GM19328 (cell line): ENCODE data around the gene TPRG1.

Experiments
- ATAC-seq: cut with Tn5 transposase; IDR thresholded peaks from one replicate; pipeline ENCODE4 v1.9.1; 2021; ENCODE audit warnings: mild to moderate bottlenecking, moderate library complexity; ENCODE audit not compliant: unreplicated experiment

TPRG1 gene

GRCh38 chr3:189276444-189277219, 104.9 kb downstream of the TPRG1 start:
- ATAC-seq, result no peak

GRCh38 chr3:189277711-189278110, 105.9 kb downstream of the TPRG1 start:
- ATAC-seq, result no peak

- no peak for ATAC-seq
Observed at GRCh38 chr3:189278221-189278620, 106.5 kb downstream of the TPRG1 start.

GRCh38 chr3:189282189-189282588, 110.4 kb downstream of the TPRG1 start:
- no peak for ATAC-seq

GRCh38 chr3:189282741-189283140, 111.0 kb downstream of the TPRG1 start:
- no peak for ATAC-seq

GRCh38 chr3:189286188-189286587, 114.4 kb downstream of the TPRG1 start:
- no peak for ATAC-seq

- no peak for ATAC-seq
Observed at GRCh38 chr3:189286916-189287315, 115.1 kb downstream of the TPRG1 start.

GRCh38 chr3:189288348-189289235, 116.8 kb downstream of the TPRG1 start:
- ATAC-seq, result peak; percentile 94

GRCh38 chr3:189289251-189289650, 117.5 kb downstream of the TPRG1 start:
- ATAC-seq, result no peak

GRCh38 chr3:189292667-189293484, 121.1 kb downstream of the TPRG1 start:
- no peak for ATAC-seq

- no peak for ATAC-seq
Observed at GRCh38 chr3:189294649-189295048, 122.9 kb downstream of the TPRG1 start.

- ATAC-seq, result no peak
Observed at GRCh38 chr3:189295089-189295488, 123.3 kb downstream of the TPRG1 start.

GRCh38 chr3:189297932-189298331, 126.2 kb downstream of the TPRG1 start:
- ATAC-seq, result no peak

GRCh38 chr3:189298469-189299375, 127.0 kb downstream of the TPRG1 start:
- no peak for ATAC-seq

- ATAC-seq, result no peak
Observed at GRCh38 chr3:189300345-189300744, 128.6 kb downstream of the TPRG1 start.

GRCh38 chr3:189301479-189301878, 129.7 kb downstream of the TPRG1 start:
- no peak for ATAC-seq

- no peak for ATAC-seq
Observed at GRCh38 chr3:189303584-189303983, 131.8 kb downstream of the TPRG1 start.

GRCh38 chr3:189304465-189305351, 132.9 kb downstream of the TPRG1 start:
- ATAC-seq, result no peak

GRCh38 chr3:189305412-189305811, 133.6 kb downstream of the TPRG1 start:
- peak; percentile 46 for ATAC-seq
